NK-92 (cell line): Measurements from ENCODE around the gene BAG1.

Source experiments
- DNase-seq: peaks from one replicate; lab custom pipeline; 2025; ENCODE audit not compliant: unreplicated experiment; lab: John Stamatoyannopoulos, UW

BAG1 gene

GRCh38 chr9:33264473-33265177 is at the start of gene BAG1, which contains the start of gene CHMP5:
TSS of gene BAG1 (minus strand) at chr9:33264708.
TSS of gene CHMP5 (plus strand) at chr9:33265049. CDS start at chr9:33265079, 30 bp downstream.
- DNase-seq = peak; percentile 97

DNA sequence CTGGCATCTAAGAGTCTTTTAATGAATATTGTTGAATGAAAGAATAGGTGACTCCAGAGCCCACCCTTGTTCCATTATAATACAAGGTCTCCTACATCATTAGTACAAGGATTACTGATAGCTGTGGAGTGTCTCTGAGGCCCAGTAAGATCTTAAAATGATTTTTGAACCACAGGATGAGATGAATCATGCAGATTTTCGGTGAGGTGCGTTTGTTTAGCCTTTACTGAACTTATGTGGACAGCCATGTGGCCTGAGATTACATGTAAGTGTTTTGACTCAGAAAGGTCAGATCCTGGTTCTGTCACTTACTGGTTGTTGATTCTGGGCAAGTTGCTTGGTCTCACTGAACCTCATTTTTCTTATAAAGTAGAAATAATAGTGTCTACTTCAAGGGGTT is 47.4 kb upstream of the BAG1 start:
- DNase-seq = no peak

GRCh38 chr9:33310748-33311147 is 46.2 kb upstream of the BAG1 start:
- DNase-seq = no peak

GRCh38 chr9:33309903-33310302 is 45.4 kb upstream of the BAG1 start:
- no peak for DNase-seq

GRCh38 chr9:33307067-33307466 is 42.6 kb upstream of the BAG1 start:
- no peak for DNase-seq

DNA sequence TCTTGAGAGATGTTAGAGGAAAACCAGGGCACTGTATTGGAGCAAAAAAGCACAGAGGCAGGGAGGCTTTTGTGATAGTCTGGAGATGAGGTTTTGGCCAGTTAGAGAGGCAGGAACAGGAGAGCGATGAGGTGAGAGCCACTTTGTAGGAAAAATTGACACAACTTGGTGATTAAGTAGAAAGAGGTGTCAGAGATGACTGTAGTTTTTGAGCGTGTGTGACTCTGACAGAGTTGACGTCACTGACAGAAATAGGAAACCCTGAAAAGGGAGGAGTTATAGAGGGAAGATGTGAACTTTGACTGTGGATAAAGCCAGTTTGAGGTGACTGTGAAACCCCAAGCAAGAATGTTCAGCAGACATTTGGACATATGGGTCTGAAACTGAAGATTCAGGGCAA is 41.5 kb upstream of the BAG1 start:
- no peak for DNase-seq

GRCh38 chr9:33304362-33304761 is 39.9 kb upstream of the BAG1 start:
- DNase-seq = no peak

DNA sequence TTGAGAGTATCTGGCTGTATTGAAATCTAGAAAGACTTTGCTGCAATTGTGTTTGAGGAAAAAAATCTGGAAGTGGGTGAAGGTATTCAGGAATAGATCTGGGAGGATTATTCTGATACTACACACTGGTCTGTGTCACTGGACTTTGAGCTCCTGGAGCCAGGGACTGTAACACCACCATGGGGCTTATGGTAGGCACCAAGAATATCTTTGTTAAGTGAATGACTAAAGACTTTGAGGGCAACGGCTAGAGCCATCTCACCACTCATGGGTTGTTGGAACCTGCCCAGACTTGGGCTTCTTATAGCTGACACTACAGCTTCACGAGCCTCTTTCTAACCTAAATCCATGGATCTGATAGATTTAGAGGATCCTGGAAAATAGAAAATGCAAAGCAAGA is 36.0 kb upstream of the BAG1 start:
- DNase-seq = no peak

DNA sequence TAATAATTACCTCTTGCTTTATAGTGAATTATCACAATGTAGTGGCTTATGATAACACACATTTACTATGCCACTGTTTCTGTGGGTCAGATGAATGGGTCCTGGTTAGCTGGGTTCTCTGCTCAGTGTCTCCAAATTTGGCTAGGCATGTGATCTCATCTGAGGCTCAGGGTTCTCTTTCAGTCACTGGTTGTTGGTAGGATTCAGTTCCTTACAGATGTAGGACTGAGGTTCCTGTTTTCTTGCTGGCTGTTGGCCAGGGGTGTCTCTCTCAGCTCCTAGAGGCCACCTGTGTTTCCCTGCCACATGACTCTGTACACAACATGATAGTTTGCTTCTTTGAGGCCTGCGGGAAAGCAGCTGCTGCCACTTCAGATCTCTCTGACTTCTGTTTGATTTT is 32.9 kb upstream of the BAG1 start:
- no peak for DNase-seq

DNA sequence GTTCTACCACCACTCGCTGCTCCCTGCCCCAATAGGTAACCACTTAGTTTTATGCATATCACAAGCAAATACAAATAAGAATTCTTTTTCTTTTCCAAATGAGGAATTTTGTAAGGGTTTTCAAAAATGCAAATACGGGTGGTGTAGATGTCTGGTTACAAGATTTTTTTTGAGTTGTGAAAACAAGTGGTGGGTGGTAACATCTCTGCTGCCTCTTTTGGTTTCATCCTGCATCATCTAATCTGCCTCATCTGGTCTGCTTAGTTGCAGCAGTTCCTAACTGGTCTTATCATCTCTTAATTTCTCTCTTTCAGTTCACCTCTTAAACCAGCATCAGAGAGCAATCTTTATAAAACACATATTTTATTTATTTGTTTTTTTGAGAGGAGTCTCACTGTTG is 31.1 kb upstream of the BAG1 start:
- DNase-seq = no peak

GRCh38 chr9:33294670-33295432 is 30.3 kb upstream of the BAG1 start:
- no peak for DNase-seq

DNA sequence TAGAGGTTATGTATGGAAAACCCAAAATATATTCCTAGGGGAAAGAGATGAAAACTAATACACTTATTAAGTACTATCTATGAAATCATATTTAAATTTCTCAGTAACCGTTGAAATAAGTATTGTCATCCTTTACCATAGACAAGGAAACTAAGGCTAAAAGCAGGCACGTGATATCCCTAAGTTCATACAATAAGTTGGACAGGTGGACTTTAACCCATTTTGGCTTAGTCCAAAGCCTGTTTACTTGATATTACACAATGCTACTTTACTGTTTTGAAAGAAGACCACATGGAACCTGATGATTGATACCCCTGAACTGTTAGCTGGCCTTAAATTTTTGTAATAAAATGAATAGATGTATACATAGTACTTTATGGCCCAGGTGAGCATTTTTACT is 29.3 kb upstream of the BAG1 start:
- DNase-seq = no peak

DNA sequence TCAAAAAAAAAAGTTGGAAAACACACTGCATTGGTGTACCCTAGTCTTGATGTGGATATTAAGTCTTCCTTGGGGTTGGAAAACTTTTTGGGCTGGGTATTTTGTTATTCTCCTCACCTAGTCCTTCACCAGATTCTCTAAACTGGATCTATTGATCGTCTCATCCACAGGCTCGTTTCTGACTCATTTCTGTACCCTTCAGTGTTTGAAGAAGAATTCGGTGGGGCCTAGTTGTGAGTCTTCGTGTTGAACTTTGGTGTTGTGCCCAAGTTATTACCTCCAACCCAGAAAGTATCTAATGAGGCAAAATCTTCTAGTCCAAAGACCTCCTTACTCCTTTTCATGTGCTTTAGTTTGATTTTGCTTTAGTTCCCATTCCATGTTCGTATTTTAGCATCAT is 27.4 kb upstream of the BAG1 start:
- DNase-seq = no peak

GRCh38 chr9:33291031-33291397 is 26.5 kb upstream of the BAG1 start:
- DNase-seq = no peak

DNA sequence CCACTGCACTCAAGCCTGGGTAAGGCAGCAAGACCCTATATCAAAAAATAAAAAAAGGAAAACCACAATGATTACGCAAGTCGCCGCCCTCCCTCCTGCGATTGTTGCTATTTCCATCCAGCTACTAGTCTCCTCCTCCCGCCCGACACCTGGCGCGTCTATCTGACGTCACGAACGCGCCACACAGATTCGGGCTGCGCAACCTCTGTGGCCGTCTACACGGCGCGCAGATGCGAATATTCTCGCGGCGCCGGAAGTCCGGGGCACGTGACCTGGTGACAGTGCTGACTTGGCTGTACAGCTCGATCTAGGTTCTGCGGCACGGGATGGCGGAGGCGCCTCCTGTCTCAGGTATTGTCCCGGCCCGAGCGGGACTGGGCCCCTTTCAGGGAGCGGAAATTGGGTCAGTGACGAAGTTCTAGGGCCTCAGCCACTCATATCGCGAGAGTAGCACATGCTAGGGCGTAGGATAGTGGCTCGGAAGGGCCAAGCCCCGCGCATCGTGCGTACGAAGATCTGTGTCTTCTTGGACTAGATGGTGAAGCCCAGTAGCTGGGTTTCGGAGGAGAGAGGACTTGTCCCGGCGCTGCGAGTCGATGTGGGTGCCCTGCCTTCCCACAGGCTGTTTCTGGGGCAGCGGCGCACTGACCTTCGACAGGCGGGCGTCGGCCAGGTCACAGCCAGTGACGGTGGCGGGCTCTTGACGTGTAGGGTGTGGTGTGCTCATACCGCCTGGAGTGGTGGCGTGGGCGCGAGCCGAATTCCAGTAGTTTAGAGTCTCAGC is 25.9 kb upstream of the BAG1 start, which contains the start of gene NFX1:
Gene NFX1, plus strand, starts transcription at position 270 of the 784 bp plus-strand sequence. Its CDS starts 57 bp downstream, at position 327.
- DNase-seq = peak; percentile 95

DNA sequence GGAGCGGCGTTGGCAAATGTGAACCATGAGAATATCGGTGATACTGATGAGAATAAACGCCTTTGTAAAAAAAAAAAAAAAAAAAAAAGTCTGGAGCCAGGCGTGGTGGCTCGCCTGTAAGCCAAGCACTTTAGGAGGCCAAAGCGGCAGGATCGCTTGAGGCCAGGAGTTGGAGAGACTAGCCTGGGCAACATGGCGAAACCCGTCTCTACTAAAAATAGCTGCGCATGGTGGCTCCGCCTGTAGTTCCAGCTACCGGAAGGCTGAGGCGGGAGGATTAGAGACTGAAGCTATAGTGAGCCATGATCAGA is 25.4 kb upstream of the BAG1 start:
- no peak for DNase-seq

DNA sequence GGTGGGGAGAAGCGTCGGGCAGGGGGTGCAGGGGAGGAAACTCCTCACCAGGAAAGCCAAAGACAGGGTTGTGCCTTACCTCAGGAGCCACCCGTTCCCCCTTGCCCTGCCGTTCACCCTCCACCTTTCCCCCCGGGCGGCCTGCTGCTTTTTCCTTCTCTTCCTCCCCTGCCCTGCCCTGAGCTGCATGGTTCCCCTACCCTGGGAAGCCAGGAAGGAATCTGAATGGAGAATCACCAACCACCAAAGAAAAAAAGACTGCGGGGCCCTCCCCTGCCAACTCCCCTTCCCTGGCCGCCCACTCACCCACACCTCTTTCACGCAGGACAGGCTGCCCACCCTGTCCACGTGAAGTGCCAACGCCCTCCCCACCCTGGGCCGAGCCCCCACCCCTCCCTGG is 25.0 kb upstream of the BAG1 start:
- DNase-seq = no peak

GRCh38 chr9:33288828-33289483 is 24.4 kb upstream of the BAG1 start:
- no peak for DNase-seq

- DNase-seq = no peak
These were observed 23.7 kb upstream of the BAG1 start for GRCh38 chr9:33288235-33288634.

DNA sequence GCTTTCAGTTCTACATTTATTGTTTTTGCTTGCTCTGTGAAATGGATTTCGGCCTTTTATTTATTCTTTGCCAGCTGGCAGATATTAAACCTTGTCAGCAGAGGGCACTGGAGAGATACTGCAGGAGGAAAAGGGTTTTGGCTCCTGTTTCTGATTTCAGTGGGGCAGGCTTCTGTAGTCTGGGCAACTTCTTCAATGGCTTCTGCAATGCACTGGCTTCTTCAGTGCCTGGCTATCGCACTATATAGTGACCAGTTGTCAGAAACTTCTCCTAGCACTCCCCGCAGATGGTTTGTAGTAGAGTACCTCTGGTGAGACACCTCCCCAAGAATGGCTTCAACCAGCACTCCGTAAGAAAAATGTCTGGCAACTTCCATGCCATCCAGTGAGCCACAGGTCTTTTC is 22.6 kb upstream of the BAG1 start:
- no peak for DNase-seq

GRCh38 chr9:33285502-33285901 is 21.0 kb upstream of the BAG1 start:
- no peak for DNase-seq
